Measurements from ENCODE around the gene CYRIA.
A peak's percentile ranks its signal among the peaks of the same experiment; 100 is the strongest.

Gene CYRIA

GRCh38 chr2:16649353-16650286 is 16.0 kb downstream of the CYRIA start:
- no peak for DNase-seq

GRCh38 chr2:16647992-16648617 is 17.5 kb downstream of the CYRIA start:
- DNase-seq: no peak

GRCh38 chr2:16645775-16646559 is 19.7 kb downstream of the CYRIA start:
- DNase-seq: no peak

- DNase-seq: no peak
Observed at GRCh38 chr2:16645088-16645487, 20.5 kb downstream of the CYRIA start.

GRCh38 chr2:16644221-16644925 is 21.3 kb downstream of the CYRIA start:
- DNase-seq: no peak

- DNase-seq: no peak
Observed at GRCh38 chr2:16643099-16643498, 22.5 kb downstream of the CYRIA start.

GRCh38 chr2:16642088-16642487 is 23.5 kb downstream of the CYRIA start:
- no peak for DNase-seq

GRCh38 chr2:16641509-16641908 is 24.1 kb downstream of the CYRIA start:
- DNase-seq: no peak

- DNase-seq: no peak
Observed at GRCh38 chr2:16640867-16641266, 24.8 kb downstream of the CYRIA start.

- no peak for DNase-seq
Observed at GRCh38 chr2:16640001-16640700, 25.5 kb downstream of the CYRIA start.

GRCh38 chr2:16639431-16639830 is 26.2 kb downstream of the CYRIA start:
- DNase-seq: no peak

GRCh38 chr2:16638946-16639345 is 26.7 kb downstream of the CYRIA start:
- peak in 1 of 6 experiments; percentile 19 for DNase-seq

GRCh38 chr2:16637304-16637703 is 28.3 kb downstream of the CYRIA start:
- DNase-seq: no peak

- peak in 1 of 6 experiments; percentile 11 for DNase-seq
Observed at GRCh38 chr2:16635791-16636699, 29.6 kb downstream of the CYRIA start.

- no peak for DNase-seq
Observed at GRCh38 chr2:16633621-16634430, 31.8 kb downstream of the CYRIA start.

- no peak for DNase-seq
Observed at GRCh38 chr2:16632598-16632997, 33.0 kb downstream of the CYRIA start.

GRCh38 chr2:16630463-16630862 is 35.2 kb downstream of the CYRIA start:
- DNase-seq: no peak

GRCh38 chr2:16629770-16630169 is 35.9 kb downstream of the CYRIA start:
- DNase-seq: no peak

- no peak for DNase-seq
Observed at GRCh38 chr2:16629044-16629443, 36.6 kb downstream of the CYRIA start.

- no peak for DNase-seq
Observed at GRCh38 chr2:16628314-16628713, 37.3 kb downstream of the CYRIA start.
